OCI-LY7 (cell line): ENCODE results near the gene LILRB2. TPM values are rescaled to one million over a fixed set of nuclear protein-coding genes. Genes with fewer than 3 reads are reported as not detected.

Experiments
- BruUV-seq: library from RNA; stranded (reverse); fragments of 400-500 nt; replicated peaks from 2 replicates; lab custom pipeline; 2021; lab: Mats Ljungman, UMichigan
- CTCF ChIA-PET: fragments of 300-600 bp; sonication (Branson Sonifier 250); formaldehyde crosslinking; loops from one replicate; lab custom pipeline; 2022; ENCODE audit warnings: antibody characterized with exemption; ENCODE audit not compliant: unreplicated experiment; lab: Charles Lee
- POLR2A ChIA-PET: fragments of 300-600 bp; sonication (Branson Sonifier 250); formaldehyde crosslinking; loops from one replicate; lab custom pipeline; 2022; ENCODE audit warnings: antibody characterized with exemption; lab: Charles Lee
- DNase-seq: peaks from one replicate; pipeline ENCODE4 v3.0.0-alpha.2; 2015; ENCODE audit warnings: low spot score
- H2AFZ ChIP-seq: fragments of 200-600 bp; sonication (generic), shearing (Covaris generic); 2 replicates; pipeline ENCODE4 v1.6.1; 2014; ENCODE audit warnings: mild to moderate bottlenecking, antibody characterized with exemption, low read length, moderate library complexity
- H3K27ac ChIP-seq: fragments of 200-600 bp; sonication (generic); 2 replicates; pipeline ENCODE4 v1.5.1; 2014; ENCODE audit warnings: mixed run types, low read depth, mild to moderate bottlenecking, moderate library complexity, low read length, inconsistent platforms; ENCODE audit not compliant: poor library complexity, severe bottlenecking
- H3K36me3 ChIP-seq: fragments of 200-600 bp; sonication (generic); 2 replicates; pipeline ENCODE4 v1.6.1; 2014; ENCODE audit warnings: mild to moderate bottlenecking, antibody characterized with exemption, low read length, moderate library complexity, mixed read lengths; ENCODE audit not compliant: insufficient read depth
- H3K4me1 ChIP-seq: fragments of 200-600 bp; sonication (generic); 2 replicates; pipeline ENCODE4 v1.5.1; 2014; ENCODE audit warnings: mild to moderate bottlenecking, low read length; ENCODE audit not compliant: insufficient read depth, poor library complexity, severe bottlenecking
- H3K4me2 ChIP-seq: fragments of 200-600 bp; sonication (generic); 2 replicates; pipeline ENCODE4 v1.6.1; 2014; ENCODE audit warnings: mild to moderate bottlenecking, low read length
- H3K4me3 ChIP-seq: fragments of 200-600 bp; sonication (generic); 2 replicates; pipeline ENCODE4 v1.5.1; 2014; ENCODE audit warnings: mild to moderate bottlenecking, low read depth, low read length; ENCODE audit not compliant: poor library complexity, severe bottlenecking
- H3K79me2 ChIP-seq: fragments of 200-600 bp; sonication (generic); 2 replicates; pipeline ENCODE4 v1.6.1; 2016; ENCODE audit warnings: low read depth, mild to moderate bottlenecking, low read length, moderate library complexity, mixed read lengths; ENCODE audit not compliant: insufficient read depth
- H3K9me2 ChIP-seq: fragments of 200-600 bp; sonication (generic); 2 replicates; pipeline ENCODE4 v1.6.1; 2016; ENCODE audit warnings: mild to moderate bottlenecking, low read length, mixed read lengths; ENCODE audit not compliant: insufficient read depth
- H3K9me3 ChIP-seq: fragments of 200-600 bp; sonication (generic); 2 replicates; pipeline ENCODE4 v1.6.1; 2014; ENCODE audit warnings: mild to moderate bottlenecking, mixed run types, low read length, mixed read lengths
- H4K20me1 ChIP-seq: fragments of 200-600 bp; sonication (generic); 2 replicates; pipeline ENCODE4 v1.6.1; 2014; ENCODE audit warnings: mild to moderate bottlenecking, antibody characterized with exemption, low read length, moderate library complexity, mixed read lengths; ENCODE audit not compliant: insufficient read depth
- EZH2phosphoT487 ChIP-seq: fragments of 200-600 bp; sonication (generic); IDR thresholded peaks from 2 replicates; pipeline ENCODE4 v1.6.1; 2018; ENCODE audit warnings: low read depth, borderline replicate concordance, mild to moderate bottlenecking, mixed run types, antibody characterized with exemption, low read length, moderate library complexity, mixed read lengths
- intact Hi-C: fragments of 100-400 bp; cut with micrococcal nuclease; formaldehyde crosslinking; loops from one replicate; pipeline ENCODE4 v1.10.0; 2022; ENCODE audit not compliant: unreplicated experiment
- total RNA-seq, 2 experiments: library from RNA; depleted of rRNA in 1 of 2; stranded (reverse); fragments of >200 nt in 1 of 2; shearing (Covaris generic) in 1 of 2; gene quantifications; 2 replicates each; pipeline ENCODE4 v1.2.3, GENCODE V29; 2014 to 2022
- TF ChIP-seq, protein P1 (sequence below): fragments of 200-600 bp; sonication (generic); conservative IDR thresholded peaks from 2 replicates; pipeline ENCODE4 v1.5.1; 2014; ENCODE audit warnings: mild to moderate bottlenecking, antibody characterized with exemption, low read length, moderate library complexity, mixed read lengths

Gene LILRB2
- total RNA-seq, 2 experiments from 2014 or later = not detected

DNA sequence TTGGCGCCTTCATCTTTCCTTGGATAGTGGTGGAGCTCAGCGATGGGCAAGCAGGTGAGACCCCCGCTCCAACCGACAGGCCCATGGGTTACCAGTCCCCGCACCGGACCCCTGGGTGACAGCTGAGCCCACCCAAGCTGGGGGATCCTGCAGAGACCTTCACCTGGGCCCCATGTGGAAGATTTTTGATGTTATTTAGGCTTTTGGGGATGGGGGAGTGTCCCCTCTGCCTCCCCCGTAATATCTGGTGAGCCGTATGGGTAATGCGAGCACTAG lies 37.0 kb upstream of the LILRB2 start:
- H3K27ac ChIP-seq = no peak overlapping the region

GRCh38 chr19:54317108-54317964 lies 36.4 kb upstream of the LILRB2 start:
- ChIA-PET CTCF (no interaction called here), POLR2A (no interaction called here)
- no peak overlapping the region for H3K27ac ChIP-seq
- no peaks in the 10 kb centered on the region for H3K36me3 ChIP-seq
- no peaks in the 10 kb centered on the region for H3K9me2 ChIP-seq
- no peak overlapping the region for H3K4me3 ChIP-seq
- no peak overlapping the region for H3K4me2 ChIP-seq
- no peaks in the 10 kb centered on the region for H3K79me2 ChIP-seq
- DNase-seq = no peak
- no peaks in the 10 kb centered on the region for H4K20me1 ChIP-seq
- BruUV-seq = no TSS peak
- no peaks in the 10 kb centered on the region for H3K9me3 ChIP-seq
- no peak overlapping the region for H2AFZ ChIP-seq
- H3K4me1 ChIP-seq = peaks cover 7% of the 10 kb centered on the region
- intact Hi-C loops = no loop called here
- TF ChIP-seq, protein P1, sequence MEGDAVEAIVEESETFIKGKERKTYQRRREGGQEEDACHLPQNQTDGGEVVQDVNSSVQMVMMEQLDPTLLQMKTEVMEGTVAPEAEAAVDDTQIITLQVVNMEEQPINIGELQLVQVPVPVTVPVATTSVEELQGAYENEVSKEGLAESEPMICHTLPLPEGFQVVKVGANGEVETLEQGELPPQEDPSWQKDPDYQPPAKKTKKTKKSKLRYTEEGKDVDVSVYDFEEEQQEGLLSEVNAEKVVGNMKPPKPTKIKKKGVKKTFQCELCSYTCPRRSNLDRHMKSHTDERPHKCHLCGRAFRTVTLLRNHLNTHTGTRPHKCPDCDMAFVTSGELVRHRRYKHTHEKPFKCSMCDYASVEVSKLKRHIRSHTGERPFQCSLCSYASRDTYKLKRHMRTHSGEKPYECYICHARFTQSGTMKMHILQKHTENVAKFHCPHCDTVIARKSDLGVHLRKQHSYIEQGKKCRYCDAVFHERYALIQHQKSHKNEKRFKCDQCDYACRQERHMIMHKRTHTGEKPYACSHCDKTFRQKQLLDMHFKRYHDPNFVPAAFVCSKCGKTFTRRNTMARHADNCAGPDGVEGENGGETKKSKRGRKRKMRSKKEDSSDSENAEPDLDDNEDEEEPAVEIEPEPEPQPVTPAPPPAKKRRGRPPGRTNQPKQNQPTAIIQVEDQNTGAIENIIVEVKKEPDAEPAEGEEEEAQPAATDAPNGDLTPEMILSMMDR = no peak
- TF ChIP-seq EZH2phosphoT487 = no peak

More for the DNA sequence above, 37.0 kb upstream of the LILRB2 start:
- Histone ChIP-seq H3K4me1 (peaks cover 7% of the 10 kb centered on the region), H4K20me1 (no peaks in the 10 kb centered on the region), H3K9me2 (no peaks in the 10 kb centered on the region), H2AFZ (no peak overlapping the region), H3K4me2 (no peak overlapping the region), H3K79me2 (no peaks in the 10 kb centered on the region), H3K4me3 (no peak overlapping the region), H3K36me3 (no peaks in the 10 kb centered on the region), H3K9me3 (no peaks in the 10 kb centered on the region)
- ChIA-PET CTCF (no interaction called here), POLR2A (no interaction called here)
- TF ChIP-seq, protein P1 = no peak
- TF ChIP-seq EZH2phosphoT487 = no peak
- no peak for DNase-seq
- intact Hi-C loops = no loop called here
- BruUV-seq = no TSS peak

DNA sequence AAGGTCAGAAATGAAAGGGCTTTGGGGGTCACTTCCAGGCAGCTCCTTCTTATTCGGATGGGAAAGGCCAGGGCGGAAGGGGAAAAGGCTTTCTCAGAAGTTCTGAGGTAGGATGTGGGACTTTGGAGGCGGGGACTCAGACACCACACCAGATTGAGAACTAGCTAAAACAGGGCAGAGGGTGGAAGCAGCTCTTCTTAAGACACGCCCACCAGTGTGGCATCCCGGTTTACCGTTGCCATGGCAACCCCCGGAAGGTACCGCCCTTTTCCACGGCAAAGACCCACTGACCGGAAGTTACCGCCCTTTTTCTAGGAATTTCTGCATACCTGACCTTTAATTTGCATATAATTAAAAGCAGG lies 35.8 kb upstream of the LILRB2 start:
- no peaks in the 10 kb centered on the region for H3K9me3 ChIP-seq
- intact Hi-C loops = no loop called here
- TF ChIP-seq EZH2phosphoT487 = no peak
- TF ChIP-seq, protein P1 = no peak
- no peak overlapping the region for H2AFZ ChIP-seq
- CTCF ChIA-PET = no interaction called here
- H3K9me2 ChIP-seq = no peaks in the 10 kb centered on the region
- DNase-seq = peak; percentile 33
- no peaks in the 10 kb centered on the region for H3K36me3 ChIP-seq
- no peak overlapping the region for H3K4me3 ChIP-seq
- no peak overlapping the region for H3K27ac ChIP-seq
- BruUV-seq = no TSS peak
- no peaks in the 10 kb centered on the region for H3K79me2 ChIP-seq
- H3K4me2 ChIP-seq = no peak overlapping the region
- no peaks in the 10 kb centered on the region for H4K20me1 ChIP-seq
- POLR2A ChIA-PET = no interaction called here
- peaks cover 7% of the 10 kb centered on the region for H3K4me1 ChIP-seq
